Choroid plexus epithelial cell (primary cell): ENCODE data around the gene B3GAT3.
A peak's percentile ranks its signal among the peaks of the same experiment; 100 is the strongest.
"Not testable (repeated sequence)": the region's sequence is repeated elsewhere in the genome, so short reads cannot be mapped to it uniquely, and the experiment has no call there.

Experiments used
- DNase-seq: peaks from one replicate; pipeline ENCODE4 v3.0.0-alpha.2; 2010; ENCODE audit warnings: low read depth
- H3K4me3 ChIP-seq: 2 replicates; pipeline ENCODE4 v1.5.1; 2011; ENCODE audit warnings: low read depth, mild to moderate bottlenecking, control low read depth, low read length, moderate library complexity
- TF ChIP-seq, protein P1 (sequence below): conservative IDR thresholded peaks from 2 replicates; pipeline ENCODE4 v1.5.1; 2011; ENCODE audit warnings: low read depth, mild to moderate bottlenecking, control low read depth, inconsistent platforms, low read length, moderate library complexity

B3GAT3 gene

DNA sequence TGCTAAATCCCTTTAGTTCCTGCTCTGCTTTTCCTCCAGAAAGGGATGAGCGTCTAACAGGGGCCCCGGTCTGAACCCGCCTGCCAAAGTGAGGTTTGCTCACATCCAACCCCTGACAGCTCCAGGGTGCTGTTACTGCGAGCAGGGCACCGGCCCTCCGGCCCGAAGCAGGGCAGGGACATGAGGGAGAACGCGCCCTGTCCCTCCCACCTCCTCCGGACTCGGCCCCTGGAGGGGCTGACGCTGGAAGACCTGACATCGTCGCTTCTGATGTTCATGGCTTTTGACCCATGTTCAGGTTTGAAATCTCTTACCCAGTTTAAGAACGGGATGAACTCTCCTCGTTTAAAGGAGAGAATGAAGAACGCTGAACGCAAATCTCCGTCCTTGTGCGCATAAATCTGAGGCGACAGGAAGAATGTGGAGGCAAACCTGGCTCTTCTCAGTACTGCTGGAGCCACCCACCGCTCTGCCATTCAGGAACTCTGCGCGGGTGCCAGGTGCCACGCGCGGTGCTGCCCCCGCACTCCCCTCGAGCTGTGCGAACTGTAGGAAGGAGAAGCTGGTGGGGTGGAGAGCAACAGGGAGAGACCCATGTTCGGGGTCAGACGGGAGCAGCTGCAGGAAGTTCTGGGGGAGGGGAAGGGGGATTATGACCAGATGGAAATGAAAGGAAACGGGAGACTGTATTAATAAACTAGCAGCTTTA is 47.3 kb downstream of the B3GAT3 start:
- TF ChIP-seq, protein P1, sequence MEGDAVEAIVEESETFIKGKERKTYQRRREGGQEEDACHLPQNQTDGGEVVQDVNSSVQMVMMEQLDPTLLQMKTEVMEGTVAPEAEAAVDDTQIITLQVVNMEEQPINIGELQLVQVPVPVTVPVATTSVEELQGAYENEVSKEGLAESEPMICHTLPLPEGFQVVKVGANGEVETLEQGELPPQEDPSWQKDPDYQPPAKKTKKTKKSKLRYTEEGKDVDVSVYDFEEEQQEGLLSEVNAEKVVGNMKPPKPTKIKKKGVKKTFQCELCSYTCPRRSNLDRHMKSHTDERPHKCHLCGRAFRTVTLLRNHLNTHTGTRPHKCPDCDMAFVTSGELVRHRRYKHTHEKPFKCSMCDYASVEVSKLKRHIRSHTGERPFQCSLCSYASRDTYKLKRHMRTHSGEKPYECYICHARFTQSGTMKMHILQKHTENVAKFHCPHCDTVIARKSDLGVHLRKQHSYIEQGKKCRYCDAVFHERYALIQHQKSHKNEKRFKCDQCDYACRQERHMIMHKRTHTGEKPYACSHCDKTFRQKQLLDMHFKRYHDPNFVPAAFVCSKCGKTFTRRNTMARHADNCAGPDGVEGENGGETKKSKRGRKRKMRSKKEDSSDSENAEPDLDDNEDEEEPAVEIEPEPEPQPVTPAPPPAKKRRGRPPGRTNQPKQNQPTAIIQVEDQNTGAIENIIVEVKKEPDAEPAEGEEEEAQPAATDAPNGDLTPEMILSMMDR: no peak
- no peak for DNase-seq
- peak overlapping the region; percentile 85 for H3K4me3 ChIP-seq

DNA sequence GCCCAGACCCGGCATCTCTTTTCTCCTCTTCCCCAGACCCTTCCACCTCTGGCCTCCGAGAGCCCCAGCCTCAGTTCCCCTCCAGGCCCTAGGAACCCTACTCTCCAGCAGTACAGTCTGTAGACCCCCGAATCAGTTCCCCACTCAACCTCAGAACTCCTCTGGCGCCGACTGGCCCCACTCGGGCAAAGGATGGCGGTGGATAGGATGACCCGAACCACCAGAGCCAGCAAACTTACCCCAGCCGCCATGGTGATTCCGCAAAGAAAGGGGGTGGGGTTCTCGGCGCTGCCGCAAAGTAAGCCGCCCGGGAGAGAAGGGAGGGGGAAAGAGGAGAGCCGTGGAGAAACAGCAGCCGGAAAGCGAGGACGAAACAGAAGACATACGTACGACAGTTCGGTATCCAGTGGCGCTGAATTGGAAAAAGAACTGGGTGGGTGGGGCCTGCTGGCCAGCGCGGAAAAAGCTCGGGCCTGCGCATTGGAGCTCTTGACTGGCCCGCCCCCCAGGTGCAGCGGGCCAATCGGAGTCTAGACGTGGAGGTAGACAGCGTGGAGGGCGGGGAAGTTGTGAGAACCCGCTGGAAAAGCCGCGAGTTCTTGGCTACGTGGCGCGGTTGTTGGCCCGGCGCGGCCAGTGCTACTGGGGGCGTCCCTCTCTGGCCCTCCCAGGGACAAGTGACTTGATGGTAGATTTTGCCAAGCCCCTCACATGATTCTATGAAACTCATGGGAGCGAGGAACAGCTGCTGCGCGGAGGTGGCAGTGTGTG is 48.0 kb downstream of the B3GAT3 start, which contains the start of gene EEF1G:
EEF1G (minus strand) TSS at position 300 of the 771 bp plus-strand sequence; CDS start at position 251, 49 bp downstream.
- H3K4me3 ChIP-seq: peak within 1 kb of the TSS; percentile 98
- TF ChIP-seq, protein P1: no peak
- peak; percentile 100 for DNase-seq

DNA sequence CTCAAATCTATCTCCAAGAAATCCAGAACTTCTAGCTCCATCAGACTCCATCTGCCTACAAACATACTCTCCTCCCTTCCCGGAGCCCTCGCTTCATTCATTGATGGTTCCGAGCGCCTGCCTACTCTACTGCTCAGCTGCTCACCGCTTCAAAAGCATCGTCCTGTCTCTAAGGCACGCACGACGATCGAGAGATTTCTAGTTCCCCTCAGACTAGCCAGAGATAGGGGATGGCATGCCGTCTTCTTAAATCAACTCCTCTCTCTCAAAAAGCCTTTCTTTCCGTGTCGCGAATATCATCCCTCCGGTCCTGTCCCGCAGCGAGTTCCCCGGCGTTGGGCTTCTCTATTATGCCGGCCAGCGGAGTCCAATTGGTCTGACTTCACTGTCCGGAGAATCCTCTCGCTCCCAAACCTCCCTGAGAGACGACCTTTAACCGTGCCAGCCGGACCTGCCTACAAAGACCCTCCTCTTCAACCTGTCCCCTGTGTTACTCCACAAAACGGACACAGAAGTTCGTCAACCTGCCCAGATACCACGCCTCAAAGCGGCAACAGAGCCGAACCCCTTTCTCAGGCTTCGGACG is 48.7 kb downstream of the B3GAT3 start:
- DNase-seq: peak; percentile 45
- TF ChIP-seq, protein P1: no peak
- H3K4me3 ChIP-seq: peak overlapping the region; percentile 98

DNA sequence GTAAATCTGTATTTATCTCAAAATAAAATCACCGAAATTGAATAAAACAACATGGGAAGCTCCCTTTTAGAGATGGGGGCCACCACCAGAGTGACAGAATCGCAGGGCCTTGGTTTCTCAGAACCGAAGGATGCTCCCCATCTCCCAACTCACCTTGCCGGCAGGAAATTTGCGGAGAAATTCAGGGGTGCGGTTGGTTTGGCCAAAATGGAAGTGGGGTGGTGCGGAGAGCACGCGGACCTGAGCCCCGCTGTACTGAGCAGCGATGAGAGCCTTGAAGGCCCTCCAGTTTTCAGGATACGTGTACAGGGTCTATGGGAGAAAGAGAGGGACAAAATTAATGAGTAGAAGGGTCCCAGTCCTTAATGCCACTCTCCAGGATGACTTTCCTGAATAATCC is 49.4 kb downstream of the B3GAT3 start:
- no peak for DNase-seq
- H3K4me3 ChIP-seq: peak overlapping the region; percentile 98
- TF ChIP-seq, protein P1: no peak

- not testable (repeated sequence) for H3K4me3 ChIP-seq, DNase-seq
Observed at GRCh38 chr11:62571493-62571892, 50.3 kb downstream of the B3GAT3 start.

GRCh38 chr11:62570903-62571302 is 50.9 kb downstream of the B3GAT3 start:
- not testable (repeated sequence) for H3K4me3 ChIP-seq, DNase-seq

DNA sequence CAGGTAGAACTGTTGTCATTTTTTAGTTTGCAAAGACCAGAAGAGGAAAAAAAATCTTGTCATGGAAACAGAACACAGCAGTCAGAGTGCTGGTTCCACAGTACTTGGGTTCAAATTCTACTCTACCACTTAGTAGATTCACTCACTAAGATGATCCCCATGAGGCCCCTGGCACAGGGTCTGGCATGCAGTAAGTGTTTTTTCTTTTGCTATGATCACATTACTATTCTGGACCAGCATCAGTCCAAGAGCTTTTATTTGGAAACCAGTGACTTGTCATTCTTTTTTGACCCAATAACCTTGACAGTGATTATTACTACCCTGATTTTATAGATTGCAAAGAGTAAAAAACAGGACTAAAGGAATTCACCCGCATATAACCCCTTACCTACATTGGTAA is 52.2 kb downstream of the B3GAT3 start:
- DNase-seq: no peak
- TF ChIP-seq, protein P1: no peak
- H3K4me3 ChIP-seq: no peak overlapping the region
